Thyroid gland (tissue), 4 donors: ENCODE results near the gene KRT77. TPM values are rescaled to one million over a fixed set of nuclear protein-coding genes. Genes with fewer than 3 reads are reported as not detected.
"Not testable (repeated sequence)": the region's sequence is repeated elsewhere in the genome, so short reads cannot be mapped to it uniquely, and the experiment has no call there.

Experiments
- DNase-seq, 2 donors: peaks; one replicate each; pipeline ENCODE4 v3.0.0-alpha.2; 2019
- H3K27ac ChIP-seq, 3 donors: fragments of 200-600 bp; sonication (generic); 1 replicate in 2 of 3; 2 replicates in 1 of 3; pipeline ENCODE4 v1.5.1; 2016 to 2019; ENCODE audit warnings: mild to moderate bottlenecking in 1 of 3, moderate library complexity in 1 of 3
- H3K27me3 ChIP-seq: fragments of 200-600 bp; sonication (generic); one replicate; pipeline ENCODE4 v1.5.1; 2019
- H3K36me3 ChIP-seq, 2 donors: fragments of 200-600 bp; sonication (generic); one replicate each; pipeline ENCODE4 v1.5.1; 2016 to 2019
- H3K4me1 ChIP-seq, 2 donors: fragments of 200-600 bp; sonication (generic); one replicate each; pipeline ENCODE4 v1.5.1; 2017 to 2019
- H3K4me3 ChIP-seq, 3 donors: fragments of 200-600 bp; sonication (generic); replicated peaks in 1 of 3; 1 replicate in 2 of 3; 2 replicates in 1 of 3; pipeline ENCODE4 v1.5.1; 2016; ENCODE audit warnings: mild to moderate bottlenecking in 1 of 3
- H3K9me3 ChIP-seq: fragments of 200-600 bp; sonication (generic); one replicate; pipeline ENCODE4 v1.5.1; 2017
- POLR2A ChIP-seq, 2 donors: fragments of 450-650 bp; IDR thresholded peaks; one replicate each; pipeline ENCODE4 v1.6.1; 2017; ENCODE audit warnings: antibody characterized with exemption in 2 of 2, mild to moderate bottlenecking in 2 of 2, moderate library complexity in 1 of 2
- WGBS, 2 donors: methylation state at CpG; one replicate each; pipeline ENCODE4 v1.1.5; 2017; 5-methylcytosine and 5-hydroxymethylcytosine counted together
- intact Hi-C: fragments of 100-400 bp; cut with DNase I; formaldehyde crosslinking; loops from one replicate; pipeline ENCODE4 v1.15.1; 2023
- total RNA-seq, 4 donors: library from RNA; depleted of rRNA; stranded (reverse); fragments of >200 nt; gene quantifications; one replicate each; pipeline ENCODE4 v1.2.3, GENCODE V29; 2016
- TF ChIP-seq, protein P1 (sequence below), 6 experiments: fragments of 200-600 bp in 3 of 6; fragments of 450-650 bp in 3 of 6; sonication (generic) in 3 of 6; IDR thresholded peaks; one replicate each; pipeline ENCODE4 v1.5.1; 2016 to 2019; ENCODE audit warnings: antibody characterized with exemption in 6 of 6, mild to moderate bottlenecking in 2 of 6, inconsistent platforms in 1 of 6, moderate library complexity in 1 of 6

KRT77 gene
- total RNA-seq, 4 donors from 2014 or later, result not detected

DNA sequence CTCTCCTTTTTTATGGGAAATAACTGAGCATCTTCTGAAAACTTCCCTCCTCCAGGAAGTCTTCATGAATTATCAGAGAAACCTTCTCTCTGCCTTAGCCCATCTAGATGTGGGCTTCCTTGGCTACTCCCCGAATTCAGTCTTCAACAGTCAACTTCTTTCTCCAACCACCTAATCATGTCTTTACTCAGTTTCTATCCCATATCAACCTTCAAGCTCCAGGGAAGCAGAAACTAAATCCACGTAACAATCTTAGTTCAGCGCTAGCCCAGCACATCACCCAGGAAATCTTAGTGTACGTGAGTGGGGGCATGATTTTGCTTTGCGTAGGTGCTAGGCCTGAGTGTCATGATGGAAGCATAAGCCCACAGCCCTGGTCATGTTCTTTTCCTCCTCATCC lies 12.7 kb upstream of the KRT77 start:
- H3K9me3 ChIP-seq, result no peaks in the 10 kb centered on the region
- H3K36me3 ChIP-seq, result no peaks in the 10 kb centered on the region
- intact Hi-C loops, result no loop called here
- TF ChIP-seq, protein P1, sequence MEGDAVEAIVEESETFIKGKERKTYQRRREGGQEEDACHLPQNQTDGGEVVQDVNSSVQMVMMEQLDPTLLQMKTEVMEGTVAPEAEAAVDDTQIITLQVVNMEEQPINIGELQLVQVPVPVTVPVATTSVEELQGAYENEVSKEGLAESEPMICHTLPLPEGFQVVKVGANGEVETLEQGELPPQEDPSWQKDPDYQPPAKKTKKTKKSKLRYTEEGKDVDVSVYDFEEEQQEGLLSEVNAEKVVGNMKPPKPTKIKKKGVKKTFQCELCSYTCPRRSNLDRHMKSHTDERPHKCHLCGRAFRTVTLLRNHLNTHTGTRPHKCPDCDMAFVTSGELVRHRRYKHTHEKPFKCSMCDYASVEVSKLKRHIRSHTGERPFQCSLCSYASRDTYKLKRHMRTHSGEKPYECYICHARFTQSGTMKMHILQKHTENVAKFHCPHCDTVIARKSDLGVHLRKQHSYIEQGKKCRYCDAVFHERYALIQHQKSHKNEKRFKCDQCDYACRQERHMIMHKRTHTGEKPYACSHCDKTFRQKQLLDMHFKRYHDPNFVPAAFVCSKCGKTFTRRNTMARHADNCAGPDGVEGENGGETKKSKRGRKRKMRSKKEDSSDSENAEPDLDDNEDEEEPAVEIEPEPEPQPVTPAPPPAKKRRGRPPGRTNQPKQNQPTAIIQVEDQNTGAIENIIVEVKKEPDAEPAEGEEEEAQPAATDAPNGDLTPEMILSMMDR (IDR thresholded peaks at IDR 0.05), result no peak
- no peak for TF ChIP-seq POLR2A (IDR thresholded peaks at IDR 0.05)
- peaks cover 12% of the 10 kb centered on the region for H3K27me3 ChIP-seq
- no peak for DNase-seq
- peaks cover 0 to 10% of the 10 kb centered on the region in 2 donors for H3K4me1 ChIP-seq
- 96 to 99% methylated on average over 5 of the region's 5 CpGs for WGBS, 2 donors
- H3K27ac ChIP-seq, result no peak overlapping the region
- no peak overlapping the region for H3K4me3 ChIP-seq

DNA sequence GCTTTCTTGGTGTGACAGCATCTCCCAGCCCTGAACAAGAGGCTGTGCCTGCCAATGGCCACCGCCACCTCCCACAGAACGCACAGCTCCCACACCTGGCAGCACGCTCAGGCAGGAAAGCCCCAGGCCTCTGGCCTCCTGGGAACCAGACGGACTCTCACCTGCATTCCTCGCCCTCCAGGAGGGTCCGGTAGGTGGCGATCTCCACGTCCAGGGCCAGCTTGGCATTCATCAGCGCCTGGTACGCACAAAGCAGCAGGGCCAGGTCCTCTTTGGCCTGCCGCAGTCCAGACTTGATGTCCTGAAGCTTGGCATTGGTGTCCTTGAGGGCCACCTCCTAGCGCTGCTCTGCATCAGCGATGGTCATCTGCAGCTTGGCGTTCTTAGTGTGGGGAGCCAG lies 12.1 kb upstream of the KRT77 start:
- Histone ChIP-seq H3K27ac (no peak overlapping the region), H3K9me3 (no peaks in the 10 kb centered on the region), H3K4me3 (no peak overlapping the region), H3K36me3 (no peaks in the 10 kb centered on the region), H3K27me3 (peaks cover 12% of the 10 kb centered on the region), H3K4me1 (peaks cover 0 to 10% of the 10 kb centered on the region in 2 donors)
- peak; percentile 24 to 51 for DNase-seq
- 59 to 87% methylated on average over 11 to 14 of the region's 14 CpGs for WGBS, 2 donors
- TF ChIP-seq, protein P1 (IDR thresholded peaks at IDR 0.05), result peak in 3 of 6 experiments; percentile 24 to 32 (median 25)
- TF ChIP-seq POLR2A (IDR thresholded peaks at IDR 0.05), result no peak
- intact Hi-C loops, result no loop called here

DNA sequence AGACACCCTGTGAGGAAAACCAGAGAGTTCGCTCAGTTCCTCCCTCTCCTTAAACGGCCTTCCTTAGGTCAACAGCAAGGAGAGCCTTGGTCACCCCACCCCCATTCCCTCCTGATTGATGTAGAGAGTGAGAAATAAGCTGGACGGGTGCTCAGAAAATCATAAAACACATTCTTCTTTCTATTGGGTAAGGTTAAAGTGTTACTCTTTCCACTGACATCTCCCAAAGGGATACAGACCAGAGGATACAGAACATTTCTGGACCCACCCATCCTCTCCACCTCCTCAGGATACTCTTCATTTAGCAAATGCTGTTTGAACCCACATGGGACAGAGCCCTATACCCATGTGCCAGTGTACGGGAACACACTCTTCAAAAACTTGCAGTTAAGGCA lies 11.6 kb upstream of the KRT77 start:
- Histone ChIP-seq H3K27me3 (peaks cover 12% of the 10 kb centered on the region), H3K36me3 (no peaks in the 10 kb centered on the region)
- TF ChIP-seq POLR2A (IDR thresholded peaks at IDR 0.05), result no peak
- TF ChIP-seq, protein P1 (IDR thresholded peaks at IDR 0.05), result no peak

DNA sequence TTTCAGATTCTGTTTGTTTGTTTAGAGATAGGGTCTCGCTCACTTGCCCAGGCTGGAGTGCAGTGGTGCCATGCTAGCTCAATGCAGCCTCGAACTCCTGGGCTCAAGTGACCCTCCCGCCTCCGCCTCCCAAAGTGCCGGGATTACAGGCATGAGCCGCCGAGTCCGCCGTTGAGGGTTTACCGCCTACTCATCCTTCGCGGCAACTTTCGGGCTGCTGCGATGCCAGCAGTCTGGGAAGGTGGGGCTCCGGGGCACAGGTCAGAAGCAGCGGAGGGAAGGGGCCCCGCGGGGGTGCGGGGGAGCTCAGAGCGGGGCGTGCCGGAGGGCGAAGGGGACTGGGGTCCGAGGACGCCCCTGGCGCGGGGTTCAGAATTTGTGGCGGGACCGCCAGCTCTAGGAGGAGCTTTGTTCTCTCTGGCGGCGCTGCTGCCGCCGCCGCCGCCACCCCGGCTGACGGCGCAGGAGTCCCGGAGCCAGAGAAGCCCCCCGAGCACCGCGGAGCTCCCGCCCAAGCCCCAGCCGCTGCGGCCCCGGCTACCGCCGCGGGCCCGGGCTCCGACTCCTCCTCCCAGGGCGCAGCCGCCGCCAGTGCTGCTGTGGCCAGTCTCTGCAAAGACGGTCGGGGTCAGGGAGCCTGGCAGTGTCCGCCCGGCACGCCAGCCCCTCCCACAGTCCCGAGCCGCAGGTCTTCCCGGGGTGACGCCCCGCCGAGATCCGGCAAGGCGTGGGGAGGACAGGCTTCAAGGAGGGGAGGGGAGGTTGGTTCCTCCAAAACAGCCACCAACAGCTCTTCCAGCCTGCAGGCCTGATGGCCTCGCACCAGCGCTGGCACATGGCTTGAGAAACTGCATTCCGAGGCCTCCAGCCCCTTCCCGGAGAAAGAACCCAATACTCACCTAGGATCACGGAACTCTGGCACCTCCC lies 10.9 kb upstream of the KRT77 start:
- H3K27ac ChIP-seq, result no peak overlapping the region
- DNase-seq, result no peak
- H3K36me3 ChIP-seq, result no peaks in the 10 kb centered on the region
- WGBS, 2 donors, result 13 to 20% methylated on average over 12 to 26 of the region's 72 CpGs
- H3K9me3 ChIP-seq, result no peaks in the 10 kb centered on the region
- no peak for TF ChIP-seq POLR2A (IDR thresholded peaks at IDR 0.05)
- TF ChIP-seq, protein P1 (IDR thresholded peaks at IDR 0.05), result no peak
- intact Hi-C loops, result no loop called here
- no peak overlapping the region for H3K4me3 ChIP-seq
- H3K4me1 ChIP-seq, result peaks cover 0 to 10% of the 10 kb centered on the region in 2 donors
- peaks cover 12% of the 10 kb centered on the region for H3K27me3 ChIP-seq

More for the DNA sequence above, 11.6 kb upstream of the KRT77 start:
- Histone ChIP-seq H3K4me1 (peaks cover 0 to 10% of the 10 kb centered on the region in 2 donors), H3K9me3 (no peaks in the 10 kb centered on the region), H3K4me3 (no peak overlapping the region), H3K27ac (no peak overlapping the region)
- WGBS, 2 donors, result 81 to 86% methylated on average over 4 of the region's 4 CpGs
- no peak for DNase-seq
- intact Hi-C loops, result no loop called here

DNA sequence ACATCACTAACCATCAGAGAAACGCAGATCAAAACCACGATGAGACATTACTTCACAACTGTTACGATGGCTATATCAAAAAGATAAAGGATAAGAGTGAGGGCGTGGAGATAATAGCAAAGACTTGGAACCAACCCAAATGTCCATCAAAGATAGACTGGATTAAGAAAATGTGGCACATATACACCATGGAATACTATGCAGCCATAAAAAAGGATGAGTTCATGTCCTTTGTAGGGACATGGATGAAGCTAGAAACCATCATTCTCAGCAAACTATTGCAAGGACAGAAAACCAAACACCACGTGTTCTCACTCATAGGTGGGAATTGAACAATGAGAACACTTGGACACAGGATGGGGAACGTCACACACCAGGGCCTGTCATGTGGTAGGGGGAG lies 8.8 kb upstream of the KRT77 start:
- H3K36me3 ChIP-seq, DNase-seq, H3K9me3 ChIP-seq, H3K27ac ChIP-seq, H3K4me3 ChIP-seq, intact Hi-C loops: not testable (repeated sequence)
- Histone ChIP-seq H3K4me1 (peaks cover 0 to 10% of the 10 kb centered on the region in 2 donors), H3K27me3 (peaks cover 12% of the 10 kb centered on the region)
- 88 to 92% methylated on average over 6 of the region's 6 CpGs for WGBS, 2 donors
